ENCODE results near the gene LRRC39.

Gene LRRC39

GRCh38 chr1:100122177-100122576 is 55.9 kb downstream of the LRRC39 start:
- peaks cover 3% of the 10 kb centered on the region for H3K79me1 ChIP-seq (ENCODE audit: low read length)
- no peak overlapping the region for H3K23ac ChIP-seq (ENCODE audit: low read length)
- H3K4me2 ChIP-seq (ENCODE audit: low read length), result no peak overlapping the region
- H3K18ac ChIP-seq (ENCODE audit: low read length), result no peak overlapping the region
- H3K4me1 ChIP-seq (ENCODE audit: control insufficient read depth, low read depth, low read length), result no peaks in the 10 kb centered on the region
- H2BK15ac ChIP-seq (replicated peaks; ENCODE audit: low read depth), result no peak overlapping the region
- H4K8ac ChIP-seq (ENCODE audit: low read depth, low read length), result no peak overlapping the region
- no peak overlapping the region for H3K27ac ChIP-seq (ENCODE audit: low read depth, low read length)
- H3K56ac ChIP-seq (ENCODE audit: low read length), result no peak overlapping the region
- H2BK5ac ChIP-seq (ENCODE audit: low read length), result no peak overlapping the region
- WGBS (ENCODE audit: extremely low coverage, insufficient coverage, low lambda C conversion rate), result no CpG with 5 or more reads among the region's 1 CpG
- no peak overlapping the region for H4K5ac ChIP-seq (ENCODE audit: low read length)
- H3K36me3 ChIP-seq (ENCODE audit: control insufficient read depth, insufficient read depth, low read length), result no peaks in the 10 kb centered on the region
- no peak overlapping the region for H3K4ac ChIP-seq (ENCODE audit: low read depth, low read length)
- H3K9ac ChIP-seq (ENCODE audit: low read length), result no peak overlapping the region
- no peak overlapping the region for H3K4me3 ChIP-seq (ENCODE audit: low read length)
- no peaks in the 10 kb centered on the region for H3K79me2 ChIP-seq (ENCODE audit: control insufficient read depth, insufficient read depth, low read length)
- H3K27me3 ChIP-seq (ENCODE audit: insufficient read depth, low read length, poor library complexity), result no peaks in the 10 kb centered on the region
- H2BK120ac ChIP-seq (ENCODE audit: low read depth, low read length), result no peak overlapping the region
- no peak overlapping the region for H2AK5ac ChIP-seq (ENCODE audit: low read length)
- no peak for DNase-seq

DNA sequence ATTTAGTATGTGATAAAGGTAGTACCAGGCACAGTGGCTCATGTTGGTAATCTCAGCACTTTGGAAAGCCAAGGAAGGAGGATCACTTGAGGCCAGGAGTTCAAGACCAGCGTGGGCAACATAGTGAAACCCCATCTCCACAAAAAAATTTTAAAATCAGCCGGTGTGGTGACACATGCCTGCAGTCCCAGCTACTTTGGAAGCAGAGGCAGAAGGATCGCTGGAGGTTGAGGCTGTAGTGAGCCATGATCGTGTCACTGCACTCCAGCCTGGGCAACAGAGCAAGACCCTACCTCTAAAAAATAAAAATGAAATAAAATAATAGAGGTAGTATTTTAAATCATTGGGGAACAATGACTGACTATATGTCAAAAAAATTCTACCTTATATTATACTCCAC is 62.5 kb downstream of the LRRC39 start:
- no peak overlapping the region for H2BK15ac ChIP-seq (replicated peaks; ENCODE audit: low read depth)
- H2BK5ac ChIP-seq (ENCODE audit: low read length), result no peak overlapping the region
- no peaks in the 10 kb centered on the region for H3K27me3 ChIP-seq (ENCODE audit: insufficient read depth, low read length, poor library complexity)
- no peaks in the 10 kb centered on the region for H3K4me1 ChIP-seq (ENCODE audit: control insufficient read depth, low read depth, low read length)
- no peak overlapping the region for H3K56ac ChIP-seq (ENCODE audit: low read length)
- no peak overlapping the region for H2AK5ac ChIP-seq (ENCODE audit: low read length)
- H3K79me2 ChIP-seq (ENCODE audit: control insufficient read depth, insufficient read depth, low read length), result no peaks in the 10 kb centered on the region
- no peaks in the 10 kb centered on the region for H3K36me3 ChIP-seq (ENCODE audit: control insufficient read depth, insufficient read depth, low read length)
- H3K79me1 ChIP-seq (ENCODE audit: low read length), result no peaks in the 10 kb centered on the region
- no peak overlapping the region for H3K4me2 ChIP-seq (ENCODE audit: low read length)
- no peak overlapping the region for H4K5ac ChIP-seq (ENCODE audit: low read length)
- no peak overlapping the region for H2BK120ac ChIP-seq (ENCODE audit: low read depth, low read length)
- H4K8ac ChIP-seq (ENCODE audit: low read depth, low read length), result no peak overlapping the region
- no peak overlapping the region for H3K9ac ChIP-seq (ENCODE audit: low read length)
- H3K4me3 ChIP-seq (ENCODE audit: low read length), result no peak overlapping the region
- DNase-seq, result no peak
- no CpG with 5 or more reads among the region's 4 CpGs for WGBS (ENCODE audit: extremely low coverage, insufficient coverage, low lambda C conversion rate)
- H3K27ac ChIP-seq (ENCODE audit: low read depth, low read length), result no peak overlapping the region
- no peak overlapping the region for H3K4ac ChIP-seq (ENCODE audit: low read depth, low read length)
- H3K18ac ChIP-seq (ENCODE audit: low read length), result no peak overlapping the region
- no peak overlapping the region for H3K23ac ChIP-seq (ENCODE audit: low read length)

DNA sequence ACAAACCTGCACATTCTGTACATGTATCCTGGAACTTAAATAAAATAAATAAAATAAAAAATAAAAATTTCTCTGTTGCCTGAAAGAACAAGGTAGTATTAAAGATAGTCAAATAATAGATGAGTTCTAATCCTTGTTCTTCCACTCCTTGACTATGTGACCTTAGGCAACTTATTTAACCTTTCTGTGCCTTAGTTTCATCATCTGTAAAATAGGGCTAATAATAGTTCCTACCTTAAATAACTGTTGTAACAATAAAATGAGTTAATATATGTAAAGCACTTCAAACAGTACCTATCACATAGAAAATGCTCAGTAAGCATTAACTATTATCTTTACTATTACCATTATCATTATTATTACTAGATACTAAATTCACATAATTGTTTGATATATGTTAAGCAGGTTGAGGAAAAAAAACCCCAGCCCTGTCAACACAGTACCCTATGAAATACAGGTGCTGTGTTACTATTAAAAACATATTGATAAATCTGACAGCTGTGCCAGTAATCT is 68.4 kb downstream of the LRRC39 start:
- no peak overlapping the region for H3K4me3 ChIP-seq (ENCODE audit: low read length)
- no peak overlapping the region for H2AK5ac ChIP-seq (ENCODE audit: low read length)
- H3K18ac ChIP-seq (ENCODE audit: low read length), result no peak overlapping the region
- H2BK5ac ChIP-seq (ENCODE audit: low read length), result no peak overlapping the region
- H3K27me3 ChIP-seq (ENCODE audit: insufficient read depth, low read length, poor library complexity), result no peaks in the 10 kb centered on the region
- H2BK15ac ChIP-seq (replicated peaks; ENCODE audit: low read depth), result no peak overlapping the region
- H3K23ac ChIP-seq (ENCODE audit: low read length), result no peak overlapping the region
- no peaks in the 10 kb centered on the region for H3K4me1 ChIP-seq (ENCODE audit: control insufficient read depth, low read depth, low read length)
- H3K4me2 ChIP-seq (ENCODE audit: low read length), result no peak overlapping the region
- DNase-seq, result no peak
- H3K56ac ChIP-seq (ENCODE audit: low read length), result no peak overlapping the region
- no peaks in the 10 kb centered on the region for H3K79me2 ChIP-seq (ENCODE audit: control insufficient read depth, insufficient read depth, low read length)
- H4K5ac ChIP-seq (ENCODE audit: low read length), result no peak overlapping the region
- H3K9ac ChIP-seq (ENCODE audit: low read length), result no peak overlapping the region
- H4K8ac ChIP-seq (ENCODE audit: low read depth, low read length), result no peak overlapping the region
- no peak overlapping the region for H3K27ac ChIP-seq (ENCODE audit: low read depth, low read length)
- no peaks in the 10 kb centered on the region for H3K36me3 ChIP-seq (ENCODE audit: control insufficient read depth, insufficient read depth, low read length)
- no peaks in the 10 kb centered on the region for H3K79me1 ChIP-seq (ENCODE audit: low read length)
- no peak overlapping the region for H3K4ac ChIP-seq (ENCODE audit: low read depth, low read length)
- no peak overlapping the region for H2BK120ac ChIP-seq (ENCODE audit: low read depth, low read length)

DNA sequence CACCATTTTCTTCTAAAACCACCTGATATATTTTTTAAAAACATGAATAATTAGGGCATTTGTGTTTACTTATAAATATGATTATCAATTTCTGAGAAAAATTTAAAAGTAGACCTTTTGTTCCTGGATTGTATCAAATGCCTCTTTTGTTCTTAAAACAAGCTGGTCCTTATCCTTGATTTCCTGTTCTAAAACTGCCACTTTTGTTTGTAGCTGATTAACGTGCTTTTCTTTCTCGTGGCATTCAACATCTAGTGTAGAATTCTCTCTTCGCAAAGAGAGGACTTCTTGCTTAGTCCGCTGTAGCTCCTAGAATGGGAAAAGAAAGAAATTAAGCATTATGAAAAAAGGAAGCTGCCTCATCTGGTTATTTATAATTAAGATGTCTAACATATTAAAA is 70.4 kb downstream of the LRRC39 start:
- Histone ChIP-seq H4K5ac (ENCODE audit: low read length) (no peak overlapping the region), H2AK5ac (ENCODE audit: low read length) (no peak overlapping the region), H2BK15ac (replicated peaks; ENCODE audit: low read depth) (no peak overlapping the region), H2BK5ac (ENCODE audit: low read length) (no peak overlapping the region), H3K4me1 (ENCODE audit: control insufficient read depth, low read depth, low read length) (no peaks in the 10 kb centered on the region), H3K56ac (ENCODE audit: low read length) (no peak overlapping the region), H3K23ac (ENCODE audit: low read length) (no peak overlapping the region), H3K79me2 (ENCODE audit: control insufficient read depth, insufficient read depth, low read length) (no peaks in the 10 kb centered on the region), H3K9ac (ENCODE audit: low read length) (no peak overlapping the region), H3K36me3 (ENCODE audit: control insufficient read depth, insufficient read depth, low read length) (peaks cover 3% of the 10 kb centered on the region), H3K4me2 (ENCODE audit: low read length) (no peak overlapping the region), H2BK120ac (ENCODE audit: low read depth, low read length) (no peak overlapping the region), H3K4me3 (ENCODE audit: low read length) (no peak overlapping the region), H3K27me3 (ENCODE audit: insufficient read depth, low read length, poor library complexity) (no peaks in the 10 kb centered on the region), H4K8ac (ENCODE audit: low read depth, low read length) (no peak overlapping the region), H3K18ac (ENCODE audit: low read length) (no peak overlapping the region), H3K79me1 (ENCODE audit: low read length) (no peaks in the 10 kb centered on the region), H3K4ac (ENCODE audit: low read depth, low read length) (no peak overlapping the region), H3K27ac (ENCODE audit: low read depth, low read length) (no peak overlapping the region)
- WGBS (ENCODE audit: extremely low coverage, insufficient coverage, low lambda C conversion rate), result no CpG with 5 or more reads among the region's 4 CpGs
- DNase-seq, result no peak

DNA sequence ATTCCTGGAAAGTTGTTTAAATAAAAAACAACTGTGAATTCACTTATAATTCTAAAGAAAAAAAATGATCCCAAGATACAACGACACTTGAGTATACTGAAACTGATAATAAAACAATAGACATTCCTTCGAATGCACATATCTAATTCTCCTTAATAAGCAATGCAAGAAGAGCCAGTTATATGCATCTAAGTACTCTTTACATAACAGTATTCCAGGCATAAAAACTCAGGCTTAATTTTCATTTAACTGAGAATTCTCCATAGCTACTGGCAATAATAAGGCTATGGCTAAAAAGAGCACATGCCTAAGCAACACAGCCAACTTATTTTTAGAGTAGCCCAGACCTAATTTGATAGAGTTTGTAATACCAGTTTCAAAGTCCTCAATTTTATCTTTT is 76.5 kb downstream of the LRRC39 start:
- H3K27ac ChIP-seq (ENCODE audit: low read depth, low read length), result no peak overlapping the region
- DNase-seq, result no peak
- no peaks in the 10 kb centered on the region for H3K4me1 ChIP-seq (ENCODE audit: control insufficient read depth, low read depth, low read length)
- H3K56ac ChIP-seq (ENCODE audit: low read length), result no peak overlapping the region
- H3K9ac ChIP-seq (ENCODE audit: low read length), result no peak overlapping the region
- H3K36me3 ChIP-seq (ENCODE audit: control insufficient read depth, insufficient read depth, low read length), result peaks cover 3% of the 10 kb centered on the region
- H3K4me3 ChIP-seq (ENCODE audit: low read length), result no peak overlapping the region
- H2AK5ac ChIP-seq (ENCODE audit: low read length), result no peak overlapping the region
- no peak overlapping the region for H2BK5ac ChIP-seq (ENCODE audit: low read length)
- H3K79me2 ChIP-seq (ENCODE audit: control insufficient read depth, insufficient read depth, low read length), result no peaks in the 10 kb centered on the region
- no peak overlapping the region for H4K5ac ChIP-seq (ENCODE audit: low read length)
- no peak overlapping the region for H3K23ac ChIP-seq (ENCODE audit: low read length)
- WGBS (ENCODE audit: extremely low coverage, insufficient coverage, low lambda C conversion rate), result no CpG with 5 or more reads among the region's 2 CpGs
- no peaks in the 10 kb centered on the region for H3K27me3 ChIP-seq (ENCODE audit: insufficient read depth, low read length, poor library complexity)
- no peak overlapping the region for H3K4ac ChIP-seq (ENCODE audit: low read depth, low read length)
- no peaks in the 10 kb centered on the region for H3K79me1 ChIP-seq (ENCODE audit: low read length)
- H4K8ac ChIP-seq (ENCODE audit: low read depth, low read length), result no peak overlapping the region
- H3K4me2 ChIP-seq (ENCODE audit: low read length), result no peak overlapping the region
- no peak overlapping the region for H3K18ac ChIP-seq (ENCODE audit: low read length)
- H2BK15ac ChIP-seq (replicated peaks; ENCODE audit: low read depth), result no peak overlapping the region
- H2BK120ac ChIP-seq (ENCODE audit: low read depth, low read length), result no peak overlapping the region

GRCh38 chr1:100100202-100100601 is 77.9 kb downstream of the LRRC39 start:
- no peak overlapping the region for H3K23ac ChIP-seq (ENCODE audit: low read length)
- no peak overlapping the region for H2BK120ac ChIP-seq (ENCODE audit: low read depth, low read length)
- H3K9ac ChIP-seq (ENCODE audit: low read length), result no peak overlapping the region
- H2AK5ac ChIP-seq (ENCODE audit: low read length), result no peak overlapping the region
- H3K4me2 ChIP-seq (ENCODE audit: low read length), result no peak overlapping the region
- no peaks in the 10 kb centered on the region for H3K27me3 ChIP-seq (ENCODE audit: insufficient read depth, low read length, poor library complexity)
- no peaks in the 10 kb centered on the region for H3K79me2 ChIP-seq (ENCODE audit: control insufficient read depth, insufficient read depth, low read length)
- no peaks in the 10 kb centered on the region for H3K79me1 ChIP-seq (ENCODE audit: low read length)
- WGBS (ENCODE audit: extremely low coverage, insufficient coverage, low lambda C conversion rate), result no CpG with 5 or more reads among the region's 1 CpG
- H3K36me3 ChIP-seq (ENCODE audit: control insufficient read depth, insufficient read depth, low read length), result peaks cover 3% of the 10 kb centered on the region
- H3K4ac ChIP-seq (ENCODE audit: low read depth, low read length), result no peak overlapping the region
- H3K4me3 ChIP-seq (ENCODE audit: low read length), result no peak overlapping the region
- H3K27ac ChIP-seq (ENCODE audit: low read depth, low read length), result no peak overlapping the region
- H3K4me1 ChIP-seq (ENCODE audit: control insufficient read depth, low read depth, low read length), result no peaks in the 10 kb centered on the region
- no peak overlapping the region for H3K18ac ChIP-seq (ENCODE audit: low read length)
- H2BK5ac ChIP-seq (ENCODE audit: low read length), result no peak overlapping the region
- H4K5ac ChIP-seq (ENCODE audit: low read length), result no peak overlapping the region
- DNase-seq, result no peak
- no peak overlapping the region for H3K56ac ChIP-seq (ENCODE audit: low read length)
- H4K8ac ChIP-seq (ENCODE audit: low read depth, low read length), result no peak overlapping the region
- H2BK15ac ChIP-seq (replicated peaks; ENCODE audit: low read depth), result no peak overlapping the region
